GM13976 (cell line): ENCODE measurements around the gene SURF1.
"Not testable (repeated sequence)": the region's sequence is repeated elsewhere in the genome, so short reads cannot be mapped to it uniquely, and the experiment has no call there.

Experiments used
- DNase-seq: peaks from one replicate; pipeline ENCODE4 v3.0.0; 2012; ENCODE audit warnings: low spot score
- CTCF ChIP-seq: IDR thresholded peaks from 2 replicates; pipeline ENCODE4 v1.5.1; 2012; ENCODE audit warnings: borderline replicate concordance, mild to moderate bottlenecking; ENCODE audit not compliant: insufficient read depth; ENCODE audit errors: extremely low read depth, missing control alignments, control extremely low read depth
- in situ Hi-C: fragments of 300-500 bp; cut with MboI; formaldehyde crosslinking; loops from one replicate; pipeline ENCODE4 v1.12.0; 2022; ENCODE audit warnings: low sequenced_read_pairs, mixed read lengths, inconsistent platforms; ENCODE audit not compliant: unreplicated experiment

Gene SURF1

GRCh38 chr9:133341369-133342068 lies 14.8 kb downstream of the SURF1 start:
- TF ChIP-seq CTCF: no peak
- in situ Hi-C loops: no loop called here
- DNase-seq: no peak

GRCh38 chr9:133340916-133341315 lies 15.4 kb downstream of the SURF1 start:
- TF ChIP-seq CTCF: no peak
- in situ Hi-C loops: no loop called here
- no peak for DNase-seq

- TF ChIP-seq CTCF: no peak
- DNase-seq: no peak
- in situ Hi-C loops: no loop called here
These were observed 16.0 kb downstream of the SURF1 start for GRCh38 chr9:133340256-133340655.

- in situ Hi-C loops: no loop called here
- TF ChIP-seq CTCF: no peak
- DNase-seq: no peak
These were observed 16.6 kb downstream of the SURF1 start for GRCh38 chr9:133339641-133340040.

GRCh38 chr9:133335924-133336811 lies 20.1 kb downstream of the SURF1 start, which contains the start of gene SURF6:
SURF6 (minus strand) TSS chr9:133336188; CDS start chr9:133336132, 56 bp downstream.
- peak; percentile 95 for DNase-seq
- TF ChIP-seq CTCF: no peak
- in situ Hi-C loops: no loop called here

GRCh38 chr9:133334888-133335287 lies 21.4 kb downstream of the SURF1 start:
- in situ Hi-C loops, DNase-seq: not testable (repeated sequence)

GRCh38 chr9:133334161-133334560 lies 22.1 kb downstream of the SURF1 start:
- DNase-seq: no peak
- TF ChIP-seq CTCF: no peak
- in situ Hi-C loops: no loop called here
